Stimulated activated CD8-positive, alpha-beta memory T cell treated with anti-CD3 and anti-CD28 coated beads, Interleukin-12 subunit alpha, Interleukin-12 subunit beta, amount 100 ng/mL, for 1 hour (primary cell): ENCODE measurements around the gene ANKRD23.
"Not testable (repeated sequence)": the region's sequence is repeated elsewhere in the genome, so short reads cannot be mapped to it uniquely, and the experiment has no call there.

Experiments used
- DNase-seq: peaks from one replicate; pipeline ENCODE4 v3.0.0-alpha.2; 2020; ENCODE audit warnings: low read depth

Gene ANKRD23

DNA sequence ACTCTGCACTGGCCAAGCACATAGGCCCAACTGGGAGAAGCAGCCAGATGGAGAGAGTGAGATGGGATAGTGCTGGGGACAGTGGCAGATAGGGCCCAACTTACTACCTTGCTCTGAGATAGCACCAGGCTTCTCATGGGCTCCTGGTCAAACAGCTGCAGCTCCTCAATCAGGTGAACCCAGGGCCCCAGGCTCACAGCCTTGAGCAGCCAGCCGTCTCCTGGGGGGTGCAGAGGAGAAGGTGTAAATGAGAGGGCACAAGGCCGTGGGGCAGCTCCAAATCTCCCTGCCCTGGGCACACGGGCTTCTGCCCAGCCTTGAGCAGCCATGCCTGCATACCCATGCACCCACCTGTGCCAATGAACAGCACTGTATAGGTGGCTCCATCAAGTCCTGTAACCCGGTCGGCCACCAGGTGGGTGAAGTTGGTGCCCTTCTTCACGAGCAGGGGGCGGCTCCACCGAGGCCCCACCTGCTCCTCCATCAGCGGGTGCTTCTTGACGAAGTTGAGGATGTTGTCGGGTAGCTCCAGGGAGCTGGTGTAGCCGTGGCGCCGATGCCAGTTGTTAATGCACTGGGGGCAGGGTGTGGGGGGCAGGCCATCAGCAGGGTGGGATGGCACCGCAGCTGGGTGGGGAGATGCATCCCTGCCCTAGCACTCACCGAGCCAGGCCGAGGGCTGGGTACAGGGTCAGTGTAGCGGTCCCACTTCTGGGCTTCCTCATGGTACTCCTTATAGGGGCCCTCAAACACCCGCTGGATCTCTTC, 19.9 kb upstream of the ANKRD23 start:
- DNase-seq: no peak

DNA sequence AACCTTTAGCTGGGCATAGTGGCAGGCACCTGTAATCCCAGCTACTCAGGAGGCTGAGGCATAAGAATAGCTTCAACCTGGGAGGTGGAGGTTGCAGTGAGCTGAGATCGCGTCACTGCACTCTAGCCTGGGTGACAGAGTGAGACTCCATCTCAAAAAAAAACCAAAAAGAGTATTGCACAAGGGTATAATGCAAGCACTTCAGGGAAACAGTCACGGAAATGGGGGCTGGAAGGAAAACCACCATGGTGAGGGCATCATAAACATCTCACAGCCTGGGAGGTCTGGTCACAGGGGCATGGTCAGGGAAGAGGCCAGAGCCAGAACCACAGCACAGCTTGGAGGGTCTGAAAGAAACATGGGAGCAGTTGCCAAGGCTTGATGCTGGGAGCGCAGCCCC, 19.2 kb upstream of the ANKRD23 start:
- DNase-seq: not testable (repeated sequence)

DNA sequence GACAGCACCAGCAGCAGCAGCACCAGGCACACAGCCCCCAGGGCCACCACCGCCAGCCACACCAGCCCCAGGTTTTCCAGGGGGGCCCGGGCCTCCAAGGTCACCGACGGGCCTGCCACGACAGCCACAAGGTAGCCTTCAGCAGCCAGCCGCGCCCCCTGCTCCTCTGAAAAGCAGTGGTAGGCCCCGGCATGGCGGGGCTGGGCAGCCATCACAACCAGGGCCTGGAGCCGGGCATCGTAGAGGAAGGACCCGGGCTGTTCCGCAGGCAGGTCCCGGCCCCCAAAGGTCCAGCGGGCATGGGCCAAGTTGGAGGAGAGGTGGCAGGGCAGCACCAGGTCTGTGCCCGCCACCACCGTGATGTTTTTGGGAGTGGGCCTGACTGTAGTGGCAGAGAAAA, 17.3 kb upstream of the ANKRD23 start:
- no peak for DNase-seq

DNA sequence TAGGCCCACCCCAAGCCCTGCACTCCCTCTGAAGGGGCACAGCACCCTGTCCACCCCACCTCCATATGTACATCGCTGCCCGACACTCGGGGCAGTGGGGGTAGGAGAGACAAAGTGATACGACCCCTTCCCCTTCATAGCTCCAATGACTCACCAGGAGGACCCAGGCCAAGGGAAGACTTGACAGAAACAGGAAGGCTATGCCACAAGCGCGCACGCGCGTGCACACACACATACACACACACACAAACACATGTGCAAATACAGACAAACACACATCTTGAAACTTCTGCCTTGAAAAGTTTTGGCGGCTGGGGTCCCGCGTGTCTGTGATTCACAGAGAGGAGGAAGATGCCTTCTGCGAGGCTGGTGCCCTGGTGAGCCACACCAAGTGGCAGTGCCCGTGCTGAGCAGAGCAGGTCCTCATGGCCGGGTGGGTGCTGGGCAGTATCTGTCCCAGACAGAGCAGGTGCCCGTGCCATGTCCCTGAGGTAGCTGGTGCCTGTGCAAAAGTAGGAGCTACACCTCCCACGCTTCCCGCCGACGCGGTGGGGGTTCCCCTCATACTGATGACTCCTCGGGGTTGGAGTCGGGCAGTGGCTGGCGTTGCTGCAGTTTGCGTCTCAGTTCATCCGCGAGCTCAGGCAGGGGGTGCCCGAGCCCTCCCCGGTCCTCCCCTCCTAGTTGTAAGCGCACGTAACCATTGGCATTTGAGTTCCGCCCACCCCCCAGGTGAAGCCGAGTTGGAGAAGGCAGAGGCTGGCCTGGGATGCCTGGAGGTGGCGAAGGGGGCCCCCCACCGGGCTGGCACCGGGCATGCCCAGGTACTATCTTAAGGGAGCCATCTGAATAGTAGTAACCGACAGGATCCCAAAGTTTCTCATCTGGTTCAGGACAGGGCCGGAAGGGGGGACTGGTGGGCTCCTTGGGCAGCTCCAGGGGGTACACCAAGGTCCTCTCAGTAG, 16.5 kb upstream of the ANKRD23 start:
- DNase-seq: no peak

DNA sequence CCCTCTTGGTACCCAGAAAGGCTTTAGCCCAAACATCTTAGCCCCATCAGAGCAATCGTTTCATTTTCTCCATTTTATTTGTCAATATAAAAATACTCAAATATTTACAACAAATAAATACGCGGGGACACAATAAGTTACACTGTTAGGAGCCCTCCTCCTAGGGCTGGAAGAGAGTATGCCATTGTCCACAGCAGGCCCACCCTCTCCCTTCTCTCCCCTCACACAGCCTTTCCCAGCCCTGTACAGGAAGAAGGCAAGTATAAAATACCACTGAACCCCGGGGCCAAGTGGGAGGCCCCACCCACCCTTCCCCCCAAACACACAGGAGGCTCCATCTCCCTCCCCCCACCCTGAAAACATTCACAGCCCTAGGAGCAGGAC, 15.9 kb upstream of the ANKRD23 start:
- no peak for DNase-seq

DNA sequence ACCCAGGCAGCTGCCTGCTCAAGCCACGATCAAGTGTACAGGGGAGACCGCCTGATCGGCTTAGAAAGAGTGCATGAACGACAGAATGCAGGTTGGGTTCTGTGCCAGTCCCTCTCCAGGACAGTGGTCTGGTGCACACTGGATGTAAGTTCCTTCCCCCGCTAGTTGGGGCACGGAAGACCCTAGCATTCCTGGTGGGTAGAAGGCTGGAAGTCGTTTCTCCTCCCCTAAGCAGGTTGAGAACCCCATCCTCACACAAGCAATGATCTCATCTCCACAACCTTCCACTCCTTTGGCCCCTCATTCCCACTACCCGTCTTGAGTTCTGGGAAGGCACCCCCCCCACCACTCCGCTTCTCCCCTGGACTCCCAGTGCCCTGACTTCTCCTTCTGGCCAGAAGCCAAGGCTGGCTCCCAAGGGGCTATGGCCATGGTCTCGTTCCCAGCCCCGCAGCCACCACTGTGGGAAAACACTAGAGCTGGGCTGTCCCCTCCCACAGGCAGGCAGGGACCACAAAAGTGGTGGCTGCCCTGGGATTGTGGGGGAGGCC, 15.4 kb upstream of the ANKRD23 start:
- no peak for DNase-seq

DNA sequence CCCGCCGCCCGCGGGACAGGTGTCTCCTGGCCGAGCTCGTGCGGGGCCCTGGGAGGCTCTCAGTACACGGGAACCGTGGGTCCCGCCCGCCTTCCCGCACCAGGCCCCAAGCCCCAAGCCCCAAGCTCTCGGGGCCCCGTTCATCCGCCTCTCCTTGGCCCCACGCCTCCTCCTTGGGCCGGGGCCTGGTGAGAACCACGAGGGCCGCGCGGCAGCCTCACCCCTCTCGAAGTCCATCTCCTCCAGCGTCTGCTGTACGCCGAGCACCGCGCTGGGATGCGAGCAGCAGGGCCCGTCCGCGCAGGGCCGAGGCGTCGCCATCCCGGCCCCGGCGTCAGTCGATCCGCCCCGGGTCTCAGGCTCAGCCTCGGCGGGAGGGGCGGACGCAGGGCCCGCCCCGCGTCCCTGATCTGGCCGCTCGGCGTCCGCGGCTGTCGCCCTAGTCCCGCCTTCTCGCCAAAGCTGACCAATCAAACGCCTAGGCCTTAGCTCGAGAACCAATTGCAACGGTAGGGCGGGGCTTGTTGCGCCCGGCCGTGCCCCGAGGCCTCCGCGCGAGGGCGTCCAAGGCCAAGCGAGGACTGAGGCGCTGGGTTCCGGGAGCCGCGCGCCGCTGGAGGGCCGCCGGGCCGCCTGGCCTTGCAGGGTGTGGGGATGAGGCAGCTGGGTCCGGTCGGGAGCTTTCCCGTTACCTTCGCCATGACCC, 14.0 kb upstream of the ANKRD23 start, which contains the start of gene ANKRD39:
ANKRD39 (minus strand) TSS at position 350 of the 706 bp plus-strand sequence; CDS start at position 321, 29 bp downstream.
- peak; percentile 93 for DNase-seq

DNA sequence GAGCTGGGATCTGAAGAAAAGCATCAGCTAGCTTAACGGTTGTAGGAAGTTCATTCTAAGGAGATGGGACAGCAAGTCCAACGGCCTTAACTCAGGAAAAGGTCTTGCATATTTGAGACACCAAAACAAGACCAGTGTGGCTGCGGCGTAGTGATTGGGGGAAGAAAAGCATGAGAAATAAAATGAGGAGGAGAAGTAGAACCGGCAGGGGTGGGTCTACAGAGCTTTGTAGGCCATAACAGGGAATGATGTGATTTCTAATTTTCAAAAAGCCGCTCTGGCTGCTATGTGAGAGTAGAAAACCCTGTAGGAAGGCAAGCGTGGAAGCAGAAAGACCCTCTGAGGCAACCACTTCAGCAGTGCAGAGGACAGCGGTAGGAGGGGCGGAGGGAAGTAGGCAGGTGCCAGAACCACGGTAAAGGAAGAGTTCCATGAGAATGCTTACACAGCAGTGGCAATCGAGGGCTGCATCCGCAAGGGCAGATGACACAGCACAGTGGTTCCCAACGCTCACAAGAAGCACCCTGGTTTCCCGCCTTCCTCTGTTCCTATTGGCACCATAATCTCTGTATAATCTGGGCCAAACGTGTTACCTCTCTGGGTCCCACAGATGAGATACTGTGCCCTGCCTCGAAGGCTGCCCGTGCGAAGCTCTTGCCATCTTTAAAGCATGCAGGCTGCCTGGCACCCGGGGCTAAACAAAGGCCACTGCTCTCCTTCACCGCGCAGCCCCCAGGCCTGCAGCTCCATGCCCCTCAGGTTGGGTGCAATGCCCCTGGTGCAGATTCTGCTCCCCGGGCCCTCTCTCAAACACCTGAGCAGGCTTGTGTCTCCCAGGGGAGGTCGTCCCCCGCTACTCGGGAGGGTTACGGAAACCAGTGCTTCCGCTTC, 13.2 kb upstream of the ANKRD23 start:
- no peak for DNase-seq

DNA sequence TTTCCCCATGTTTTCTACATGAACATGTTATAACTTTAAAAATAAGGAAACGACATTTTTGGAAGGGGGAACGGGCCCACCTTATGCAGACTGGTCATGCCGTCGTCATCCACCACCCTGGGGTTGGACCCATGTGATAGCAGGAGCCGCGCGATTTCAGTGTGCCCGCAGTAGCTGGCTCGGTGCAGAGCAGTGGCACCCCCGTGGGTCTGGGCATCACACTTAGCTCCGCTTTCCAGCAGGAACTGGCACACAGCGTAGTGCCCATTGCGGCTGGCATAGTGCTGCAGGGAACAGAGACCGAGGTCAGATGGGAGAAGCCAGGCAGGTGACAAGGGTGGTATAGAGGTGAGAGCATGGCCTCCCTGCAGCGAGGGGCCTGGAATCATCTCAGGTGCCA, 9.5 kb upstream of the ANKRD23 start:
- no peak for DNase-seq

DNA sequence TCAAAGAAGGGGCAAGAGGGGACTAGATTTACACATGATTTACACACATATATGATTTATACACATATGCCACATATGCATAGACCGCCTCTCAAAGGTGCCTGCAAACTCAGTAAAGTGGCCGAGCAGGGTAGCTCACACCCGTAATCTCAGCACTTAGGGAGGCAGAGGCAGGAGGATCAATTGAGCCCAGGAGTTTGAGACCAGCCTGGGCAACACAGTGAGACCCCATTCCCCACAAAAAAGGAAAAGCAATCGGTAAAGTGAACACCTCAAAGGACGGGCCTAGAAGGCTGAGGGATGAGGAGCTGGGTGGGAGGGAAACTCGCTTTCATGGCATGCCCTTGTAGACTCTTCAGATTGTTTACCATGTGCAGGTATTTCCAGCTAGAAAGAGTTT, 8.8 kb upstream of the ANKRD23 start:
- DNase-seq: no peak

DNA sequence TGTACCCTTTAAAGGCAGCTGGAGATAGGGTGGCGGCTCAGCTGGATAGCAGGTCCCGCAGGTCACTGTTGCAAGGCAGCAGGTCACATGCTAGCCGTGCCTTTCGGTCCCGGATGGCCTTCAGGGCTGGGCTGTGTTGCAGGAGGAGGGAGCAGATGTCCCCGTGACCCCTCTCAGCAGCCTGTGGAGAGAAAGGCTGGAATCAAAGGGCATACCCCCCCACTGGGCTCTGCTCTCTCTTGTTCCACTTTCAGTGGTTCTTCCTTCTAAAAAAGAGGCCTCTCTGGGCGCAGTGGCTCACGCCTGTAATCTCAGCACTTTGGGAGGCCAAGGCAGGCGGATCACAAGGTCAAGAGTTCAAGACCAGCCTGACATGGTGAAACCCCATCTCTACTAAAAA, 4.4 kb upstream of the ANKRD23 start:
- no peak for DNase-seq

DNA sequence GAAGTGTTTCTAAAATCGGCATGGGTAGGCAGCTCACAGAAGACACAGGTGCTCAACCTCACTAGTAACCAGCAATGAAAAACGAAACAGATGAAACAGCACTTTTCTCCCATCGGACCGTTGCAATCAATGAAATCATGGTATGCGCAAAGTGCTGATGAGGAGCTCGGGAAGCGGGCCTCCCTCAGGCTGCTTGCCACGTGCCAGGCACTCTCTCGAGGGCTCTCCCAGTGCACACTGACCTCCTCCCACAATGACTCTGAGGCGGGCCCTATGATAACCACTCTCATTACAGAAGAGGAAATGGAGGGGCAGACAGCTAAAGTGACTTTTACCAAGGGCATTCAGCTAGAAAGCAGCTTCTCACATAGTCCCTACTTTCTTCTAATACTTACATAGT, 3.8 kb upstream of the ANKRD23 start:
- no peak for DNase-seq

DNA sequence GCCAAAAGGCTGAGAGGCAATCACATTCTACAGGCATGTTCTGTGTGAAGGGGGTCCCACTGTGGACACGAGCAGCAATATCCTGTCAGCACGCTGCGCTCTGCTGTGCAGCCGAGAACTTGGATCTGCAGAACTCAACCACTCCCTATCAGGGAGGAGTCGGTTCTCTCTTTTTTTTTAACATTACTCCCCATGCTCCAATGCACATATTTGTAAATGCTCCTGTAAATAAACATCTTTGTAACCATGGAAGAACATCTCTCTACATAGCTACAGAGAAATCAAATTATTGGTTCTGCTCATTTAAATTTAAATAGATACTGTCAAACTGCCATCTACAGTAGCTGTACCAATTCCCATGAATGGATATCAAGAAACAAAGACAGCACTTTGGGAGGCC, 3.0 kb upstream of the ANKRD23 start:
- no peak for DNase-seq

DNA sequence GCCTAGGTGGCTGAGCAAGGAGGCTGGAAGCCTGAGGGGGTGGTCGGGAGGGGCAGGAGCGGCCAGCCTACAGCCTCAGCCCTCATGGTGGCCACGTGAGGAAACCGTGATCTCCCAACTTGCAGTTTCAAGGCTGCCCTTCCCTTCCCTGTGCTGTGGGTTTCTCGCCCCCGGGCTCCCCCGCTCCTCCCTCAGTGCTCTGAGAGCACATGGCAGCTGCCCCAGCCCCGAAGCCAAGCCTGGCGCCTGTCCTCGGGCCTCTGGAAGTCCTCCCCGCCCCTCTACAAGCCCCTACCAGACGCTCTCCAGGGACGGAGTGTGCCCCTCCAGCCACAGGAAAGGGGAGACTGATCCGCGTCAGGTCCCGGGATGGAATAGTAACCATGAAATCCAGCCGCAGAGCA, 586 bp upstream of the ANKRD23 start:
- DNase-seq: no peak

DNA sequence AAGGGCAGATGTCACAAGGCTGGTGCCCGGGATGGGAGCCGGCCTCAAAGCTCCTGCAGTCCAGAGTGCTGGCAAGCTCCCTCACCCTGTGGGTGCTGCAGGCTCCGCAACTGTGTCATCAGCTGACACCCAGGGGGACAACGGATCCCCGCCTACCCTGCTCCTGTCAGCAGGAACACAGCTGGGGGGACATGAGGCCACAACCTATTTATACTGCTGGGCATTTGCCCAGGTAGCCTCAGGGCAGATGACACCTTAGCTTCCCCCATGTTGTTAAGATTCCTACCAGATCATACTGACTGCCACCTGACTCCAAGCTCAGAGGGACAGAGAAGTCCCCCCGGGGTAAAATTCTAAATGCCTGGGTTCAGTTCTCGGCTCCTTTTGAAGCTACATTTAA, 1.2 kb downstream of the ANKRD23 start:
- no peak for DNase-seq

DNA sequence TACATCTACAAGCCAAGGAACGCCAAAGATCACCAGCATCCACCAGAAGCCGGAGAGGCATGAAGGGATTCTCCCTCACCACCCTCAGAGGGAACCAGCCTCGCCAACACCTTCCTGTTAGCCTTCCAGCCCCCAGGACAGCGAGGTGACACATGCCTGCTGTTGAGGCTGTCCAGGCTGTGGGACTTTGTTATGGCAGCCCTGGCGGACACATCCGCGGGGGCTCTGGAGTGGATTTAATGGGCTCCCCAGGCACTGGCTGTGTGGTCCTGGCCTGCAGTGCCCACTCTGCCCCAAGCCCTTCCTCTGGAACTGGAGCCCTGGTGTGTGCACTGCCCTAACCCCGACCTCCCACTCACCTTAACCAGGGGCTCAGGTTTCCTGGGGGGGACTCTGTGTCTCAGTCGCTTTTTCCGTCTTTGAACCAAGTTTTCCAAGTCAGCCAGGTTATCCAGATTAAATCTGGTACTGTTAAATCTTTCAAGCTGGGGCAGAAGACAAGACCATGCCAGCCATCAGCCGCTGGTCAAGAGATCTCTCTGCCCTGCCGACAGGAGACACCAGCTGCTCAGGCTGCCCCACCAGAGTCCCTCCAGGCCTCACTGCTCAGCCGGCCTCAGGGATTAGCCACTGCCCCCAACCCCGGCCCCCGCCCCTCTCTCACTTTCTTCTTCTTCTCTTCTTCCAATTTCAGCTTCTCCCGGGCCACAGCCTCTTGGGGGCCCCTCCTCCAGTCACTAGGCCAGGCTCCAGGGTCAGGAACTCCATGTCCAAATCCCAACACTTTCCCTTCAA, 1.9 kb downstream of the ANKRD23 start:
- no peak for DNase-seq

DNA sequence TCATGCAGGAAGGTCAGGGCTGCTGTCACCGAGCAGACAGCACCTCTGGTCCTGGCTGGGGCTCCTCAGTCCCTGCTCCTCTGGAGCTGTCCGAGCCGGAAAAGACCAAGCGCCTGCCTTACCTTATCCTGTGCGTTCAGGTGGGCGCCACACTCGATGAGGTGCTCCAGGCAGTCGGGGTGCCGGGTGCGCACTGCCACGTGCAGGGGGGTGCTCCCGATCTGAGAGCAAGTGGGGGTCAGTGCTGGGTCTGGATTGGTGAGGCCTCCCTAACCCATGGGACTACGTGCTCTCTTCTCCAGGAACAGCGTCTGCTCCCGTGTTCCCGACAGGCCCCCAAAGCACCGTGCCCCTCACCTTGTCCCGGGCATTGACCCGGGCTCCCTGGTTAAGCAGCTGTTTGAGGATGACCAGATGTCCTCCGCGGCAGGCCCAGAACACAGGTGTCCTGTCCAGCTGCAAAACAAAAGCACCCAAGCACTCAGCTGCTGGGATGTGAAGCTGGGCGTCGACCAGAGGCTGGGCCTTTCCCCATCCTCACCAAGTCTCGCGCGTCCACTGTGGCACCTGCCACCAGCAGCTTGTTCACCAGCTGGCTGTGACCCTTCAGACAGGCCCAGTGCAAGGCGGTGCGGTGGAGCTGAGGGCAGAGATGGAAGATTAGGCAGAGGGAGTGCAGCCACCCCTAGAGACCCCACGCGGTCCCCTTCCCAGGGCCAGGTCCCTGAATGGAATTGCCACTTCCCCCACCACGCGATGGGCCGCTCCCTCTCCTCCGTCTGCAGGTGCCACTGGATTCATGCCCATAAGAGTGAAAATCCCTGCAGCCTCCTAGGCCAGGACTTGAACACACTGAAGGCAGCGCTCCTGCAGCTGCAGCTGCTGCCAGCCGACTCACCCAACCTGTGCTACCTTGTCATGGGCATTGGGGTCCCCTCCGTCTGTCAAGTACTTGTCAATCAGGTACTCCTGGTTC, 3.7 kb downstream of the ANKRD23 start:
- no peak for DNase-seq

DNA sequence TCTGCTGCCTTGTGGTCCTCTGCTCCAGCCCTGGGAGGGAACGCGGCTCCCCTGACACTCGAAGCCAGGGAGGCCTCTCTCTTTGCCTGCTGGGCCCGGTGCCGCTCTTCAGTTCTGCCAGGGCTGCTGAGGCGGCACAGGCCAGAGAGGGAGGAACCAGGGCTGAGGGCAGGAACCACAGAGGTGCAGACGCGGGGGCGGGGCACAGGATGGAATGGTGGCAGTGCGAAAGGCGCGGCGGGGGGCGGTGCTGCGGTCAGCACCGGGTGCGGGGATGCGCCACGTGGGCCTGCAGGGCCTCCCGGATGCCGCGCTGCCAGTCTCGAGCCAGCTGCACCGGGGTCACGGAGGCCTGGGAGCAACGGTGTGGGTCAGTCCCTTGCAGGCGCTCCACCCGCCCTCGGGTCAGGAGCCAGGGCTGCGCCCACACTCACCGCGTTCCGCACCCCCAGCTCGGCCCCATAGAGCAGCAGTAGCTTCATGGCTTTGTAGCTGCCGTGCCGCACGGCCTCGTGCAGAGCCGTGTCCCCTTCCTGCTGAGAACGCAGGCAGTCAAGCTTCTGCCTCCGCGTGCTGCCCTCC, 4.4 kb downstream of the ANKRD23 start:
- DNase-seq: peak; percentile 68
